Loucy (cell line): Measurements from ENCODE around the gene LY6G6C.

Experiments
- CTCF ChIP-seq: fragments of 200-600 bp; sonication (generic); conservative IDR thresholded peaks from 2 replicates; pipeline ENCODE4 v1.5.1; 2014; ENCODE audit warnings: mild to moderate bottlenecking, antibody characterized with exemption, low read length
- EZH2phosphoT487 ChIP-seq: fragments of 200-600 bp; IDR thresholded peaks from 2 replicates; pipeline ENCODE4 v1.6.1; 2018; ENCODE audit warnings: antibody characterized with exemption, mild to moderate bottlenecking, moderate library complexity, borderline replicate concordance

- no peak for TF ChIP-seq EZH2phosphoT487
- no peak for TF ChIP-seq CTCF
Observed at GRCh38 chr6:31752739-31753319, 31.3 kb upstream of the LY6G6C start.
